HepG2 (cell line): ENCODE measurements around the gene SS18L1. TPM values are rescaled to one million over a fixed set of nuclear protein-coding genes. Genes with fewer than 3 reads are reported as not detected.
A peak's percentile ranks its signal among the peaks of the same experiment; 100 is the strongest.

Experiments
- ATAC-seq: fragments of 200-7000 bp; cut with Tn5 transposase; 3 replicates; pipeline ENCODE4 v1.9.1; 2020; ENCODE audit warnings: mild to moderate bottlenecking, moderate library complexity
- BruUV-seq: library from RNA; stranded (reverse); fragments of 400-500 nt; replicated peaks from 2 replicates; lab custom pipeline; 2021; lab: Mats Ljungman, UMichigan
- CTCF ChIA-PET: fragments of 300-600 bp; formaldehyde crosslinking; extraction: SDS; loops from one replicate; lab custom pipeline; 2021; ENCODE audit warnings: low total read pairs, inconsistent platforms, low intra/inter-chr PET ratio; lab: Yijun Ruan, JAX
- POLR2A ChIA-PET: fragments of 350-600 bp; sonication (Branson Sonifier 250); formaldehyde crosslinking; loops from one replicate; lab custom pipeline; 2020; ENCODE audit warnings: antibody characterized with exemption, inconsistent platforms; lab: Yijun Ruan, JAX
- DNase-seq: peaks from one replicate; pipeline ENCODE4 v3.0.0-alpha.2; 2015; ENCODE audit warnings: low spot score
- FAIRE-seq: peaks from 3 replicates; lab custom pipeline; 2011; peaks lifted over from hg19 to GRCh38; lab: Jason Lieb, UNC
- H2AFZ ChIP-seq: one replicate; pipeline ENCODE4 v1.6.1; 2011; ENCODE audit warnings: low read length, inconsistent platforms
- H3K27ac ChIP-seq: fragments of 300-600 bp; 3 replicates; pipeline ENCODE4 v1.8.0; 2011; ENCODE audit warnings: mixed run types, mild to moderate bottlenecking, mixed read lengths, low read length, inconsistent platforms; ENCODE audit not compliant: insufficient read depth; ENCODE audit errors: extremely low read length
- H3K27me3 ChIP-seq, 2 experiments: fragments of 200-600 bp in 1 of 2; 2 replicates in 1 of 2; 3 replicates in 1 of 2; pipeline versions ENCODE4 v1.6.0 to v1.8.0; 2011; ENCODE audit warnings: low read length in 2 of 2, mild to moderate bottlenecking in 2 of 2, moderate library complexity in 2 of 2, inconsistent platforms in 1 of 2; ENCODE audit not compliant: insufficient read depth in 2 of 2, control insufficient read depth in 1 of 2
- H3K36me3 ChIP-seq, 2 experiments: fragments of 200-600 bp in 1 of 2; replicated peaks in 1 of 2; 2 replicates in 1 of 2; 3 replicates in 1 of 2; pipeline versions ENCODE4 v1.5.1 to v1.8.0; 2011; ENCODE audit warnings: low read length in 2 of 2, inconsistent platforms in 1 of 2; ENCODE audit not compliant: insufficient read depth in 2 of 2, control insufficient read depth in 1 of 2
- H3K4me1 ChIP-seq: 2 replicates; pipeline ENCODE4 v1.5.1; 2012; ENCODE audit warnings: low read length, inconsistent platforms; ENCODE audit not compliant: insufficient read depth
- H3K4me2 ChIP-seq: 2 replicates; pipeline ENCODE4 v1.6.0; 2011; ENCODE audit warnings: low read depth, low read length, inconsistent platforms
- H3K4me3 ChIP-seq, 3 experiments: fragments of 200-600 bp in 1 of 3; sonication (generic), shearing (Covaris generic) in 1 of 3; replicated peaks in 1 of 3; 2 replicates each; pipeline ENCODE4 v1.5.1; 2011 to 2016; ENCODE audit warnings: low read length in 3 of 3, inconsistent platforms in 2 of 3, low read depth in 2 of 3, mild to moderate bottlenecking in 2 of 3, control low read depth in 1 of 3, mixed read lengths in 1 of 3; ENCODE audit not compliant: insufficient read depth in 1 of 3
- H3K79me2 ChIP-seq: one replicate; pipeline ENCODE4 v1.6.1; 2011; ENCODE audit warnings: low read length, inconsistent platforms; ENCODE audit not compliant: insufficient read depth
- H3K9ac ChIP-seq: 2 replicates; pipeline ENCODE4 v1.6.0; 2011; ENCODE audit warnings: mild to moderate bottlenecking, low read depth, low read length, inconsistent platforms; ENCODE audit not compliant: insufficient read depth
- H3K9me3 ChIP-seq: 2 replicates; pipeline ENCODE4 v1.5.1; 2012; ENCODE audit warnings: mild to moderate bottlenecking, low read length
- H4K20me1 ChIP-seq: 2 replicates; pipeline ENCODE4 v1.6.0; 2011; ENCODE audit warnings: inconsistent platforms, mild to moderate bottlenecking, low read length, moderate library complexity; ENCODE audit not compliant: insufficient read depth
- AGO1 ChIP-seq: fragments of 200-400 bp; formaldehyde crosslinking; IDR thresholded peaks from 2 replicates; pipeline ENCODE4 v1.6.1; 2017; ENCODE audit warnings: mild to moderate bottlenecking, low read depth, low read length, moderate library complexity; ENCODE audit not compliant: poor library complexity, severe bottlenecking
- BHLHE40 ChIP-seq: IDR thresholded peaks from 2 replicates; pipeline ENCODE4 v1.6.1; 2011; ENCODE audit warnings: low read length, improper control_type of control experiment
- BRD4 ChIP-seq: sonication (generic); formaldehyde crosslinking; IDR thresholded peaks from 2 replicates; pipeline ENCODE4 v1.4.0; 2020; ENCODE audit warnings: missing genetic modification reagents
- CREB1 ChIP-seq, 2 experiments: fragments of 450-650 bp in 1 of 2; IDR thresholded peaks; 2 replicates each; pipeline ENCODE4 v1.6.1; 2016 to 2017; ENCODE audit warnings: control low read depth in 1 of 2, mild to moderate bottlenecking in 1 of 2, missing compliant biosample characterization in 1 of 2, missing genetic modification characterization in 1 of 2
- FOXM1 ChIP-seq: sonication (generic); formaldehyde crosslinking; IDR thresholded peaks from 2 replicates; pipeline ENCODE4 v1.5.0; 2020; ENCODE audit warnings: missing genetic modification reagents
- KLF12 ChIP-seq: sonication (generic); formaldehyde crosslinking; IDR thresholded peaks from 2 replicates; pipeline ENCODE4 v1.4.0; 2020; ENCODE audit warnings: missing genetic modification reagents, borderline replicate concordance
- MLLT10 ChIP-seq: sonication (generic); formaldehyde crosslinking; IDR thresholded peaks from 2 replicates; pipeline ENCODE4 v1.4.0; 2020; ENCODE audit warnings: missing genetic modification reagents
- MXD1 ChIP-seq: sonication (generic); formaldehyde crosslinking; IDR thresholded peaks from 2 replicates; pipeline ENCODE4 v1.4.0; 2020; ENCODE audit warnings: mild to moderate bottlenecking, missing genetic modification reagents
- PLRG1 ChIP-seq: fragments of 450-650 bp; conservative IDR thresholded peaks from 2 replicates; pipeline ENCODE4 v1.6.1; 2016
- RFX1 ChIP-seq: fragments of 450-650 bp; IDR thresholded peaks from 2 replicates; pipeline ENCODE4 v1.6.1; 2017
- RXRA ChIP-seq: sonication (generic); formaldehyde crosslinking; IDR thresholded peaks from 2 replicates; pipeline ENCODE4 v1.5.1; 2020; ENCODE audit warnings: missing genetic modification reagents
- TBX3 ChIP-seq: fragments of 450-650 bp; IDR thresholded peaks from 2 replicates; pipeline ENCODE4 v1.6.1; 2017; ENCODE audit warnings: antibody characterized with exemption, mild to moderate bottlenecking, inconsistent platforms, borderline replicate concordance
- YEATS2 ChIP-seq: sonication (generic); formaldehyde crosslinking; IDR thresholded peaks from 2 replicates; pipeline ENCODE4 v1.4.0; 2020; ENCODE audit warnings: missing genetic modification reagents, borderline replicate concordance
- ZFP36 ChIP-seq: fragments of 150-350 bp; IDR thresholded peaks from 2 replicates; pipeline ENCODE4 v1.6.1; 2018; ENCODE audit warnings: borderline replicate concordance, low read length, low read depth; ENCODE audit not compliant: partially characterized antibody
- ZFP90 ChIP-seq: sonication (generic); formaldehyde crosslinking; IDR thresholded peaks from 2 replicates; pipeline ENCODE4 v1.8.0; 2022; ENCODE audit warnings: missing genetic modification reagents, mild to moderate bottlenecking, inconsistent platforms, borderline replicate concordance
- ZNF205 ChIP-seq: IDR thresholded peaks from 2 replicates; pipeline ENCODE4 v1.6.1; 2018; ENCODE audit warnings: missing biosample characterization, missing genetic modification reagents
- ZNF367 ChIP-seq: sonication (generic); formaldehyde crosslinking; IDR thresholded peaks from 2 replicates; pipeline ENCODE4 v1.4.0; 2020; ENCODE audit warnings: missing genetic modification reagents, borderline replicate concordance
- ZNF670 ChIP-seq: sonication (generic); formaldehyde crosslinking; IDR thresholded peaks from 2 replicates; pipeline ENCODE4 v1.8.0; 2022; ENCODE audit warnings: mild to moderate bottlenecking, missing genetic modification reagents, borderline replicate concordance
- ZNF883 ChIP-seq: sonication (generic); formaldehyde crosslinking; IDR thresholded peaks from 2 replicates; pipeline ENCODE4 v1.5.1; 2020; ENCODE audit warnings: mild to moderate bottlenecking, missing genetic modification reagents; ENCODE audit errors: not compliant biosample characterization
- ZNF891 ChIP-seq: sonication (generic); formaldehyde crosslinking; IDR thresholded peaks from 2 replicates; pipeline ENCODE4 v1.5.0; 2020; ENCODE audit warnings: mild to moderate bottlenecking, missing genetic modification reagents
- WGBS: methylation state at CpG from one replicate; pipeline ENCODE4 v1.1.6; 2017; ENCODE audit warnings: low lambda C conversion rate; 5-methylcytosine and 5-hydroxymethylcytosine counted together
- in situ Hi-C: cut with HindIII; loops from 2 replicates; pipeline ENCODE4 v1.10.0; 2017; ENCODE audit warnings: low pct_unique_long_range_greater_than_20kb; ENCODE audit not compliant: extremely low pct_ligation_motif_present
- intact Hi-C: fragments of 100-400 bp; cut with micrococcal nuclease; formaldehyde crosslinking; loops from one replicate; pipeline ENCODE4 v1.10.0; 2022; ENCODE audit not compliant: unreplicated experiment
- polyA plus RNA-seq, 8 experiments: library from polyadenylated mRNA; depleted of rRNA in 3 of 8; stranded (reverse) in 7 of 8; unstranded in 1 of 8; fragments of >200 nt; fragmentation: Illumina TruSeq in 4 of 8; extraction: Trizol in 4 of 8; gene quantifications; 2 replicates each; pipeline versions ENCODE4 v1.2.1 to v1.2.3, GENCODE V29; 2011 to 2016; ENCODE audit warnings: low read depth in 4 of 8, missing spikeins in 1 of 8, mixed read lengths in 1 of 8; ENCODE audit not compliant: insufficient read depth in 1 of 8
- total RNA-seq, 5 experiments: library from RNA; depleted of rRNA; stranded (reverse); fragments of >200 nt; fragmentation: Illumina TruSeq; extraction: Trizol; gene quantifications; 2 replicates each; pipeline ENCODE4 v1.2.3, GENCODE V29; 2016; ENCODE audit warnings: low read depth in 1 of 5
- TF ChIP-seq, protein P1 (sequence below): sonication (generic); formaldehyde crosslinking; IDR thresholded peaks from 2 replicates; pipeline ENCODE4 v1.4.0; 2020; ENCODE audit warnings: low read depth, mild to moderate bottlenecking, missing genetic modification reagents
- TF ChIP-seq, protein P2 (sequence below): sonication (generic); formaldehyde crosslinking; IDR thresholded peaks from 2 replicates; pipeline ENCODE4 v1.4.0; 2020; ENCODE audit warnings: missing genetic modification reagents

The SS18L1 gene
- total and polyA plus RNA-seq, 2 of the 13 experiments (the other 11 are each of a cell fraction or from before 2014, with no cell fraction given) = 17.8 to 27.6 TPM

GRCh38 chr20:62215020-62215990, 71.7 kb downstream of the SS18L1 start:
- intact Hi-C loops = no loop called here
- peaks cover 63 to 83% of the 10 kb centered on the region in 2 experiments for H3K27me3 ChIP-seq
- 28% methylated on average over 22 of the region's 29 CpGs for whole genome bisulfite sequencing
- no peak for TF ChIP-seq ZNF367
- no peak for TF ChIP-seq KLF12 (CRISPR knock-in tag)
- no peak for TF ChIP-seq FOXM1 (CRISPR knock-in tag)
- 0 out of 2 replicates have a peak, but pooled peaks have one; percentile 6 for TF ChIP-seq BHLHE40
- TF ChIP-seq ZNF883 (CRISPR knock-in tag) = no peak
- TF ChIP-seq RFX1 = no peak
- TF ChIP-seq ZFP90 (CRISPR knock-in tag) = no peak
- no peak for TF ChIP-seq YEATS2 (CRISPR knock-in tag)
- TF ChIP-seq, protein P1, sequence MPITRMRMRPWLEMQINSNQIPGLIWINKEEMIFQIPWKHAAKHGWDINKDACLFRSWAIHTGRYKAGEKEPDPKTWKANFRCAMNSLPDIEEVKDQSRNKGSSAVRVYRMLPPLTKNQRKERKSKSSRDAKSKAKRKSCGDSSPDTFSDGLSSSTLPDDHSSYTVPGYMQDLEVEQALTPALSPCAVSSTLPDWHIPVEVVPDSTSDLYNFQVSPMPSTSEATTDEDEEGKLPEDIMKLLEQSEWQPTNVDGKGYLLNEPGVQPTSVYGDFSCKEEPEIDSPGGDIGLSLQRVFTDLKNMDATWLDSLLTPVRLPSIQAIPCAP (CRISPR knock-in tag) = no peak
- no peak for TF ChIP-seq TBX3
- TF ChIP-seq ZFP36 = no peak
- TF ChIP-seq ZNF891 (CRISPR knock-in tag) = 0 out of 2 replicates have a peak, but pooled peaks have one; percentile 22
- no peak for TF ChIP-seq CREB1 (IDR thresholded peaks at IDR 0.05)
- no peak for TF ChIP-seq CREB1 (CRISPR knock-in tag; IDR thresholded peaks at IDR 0.05)
- TF ChIP-seq, protein P2, sequence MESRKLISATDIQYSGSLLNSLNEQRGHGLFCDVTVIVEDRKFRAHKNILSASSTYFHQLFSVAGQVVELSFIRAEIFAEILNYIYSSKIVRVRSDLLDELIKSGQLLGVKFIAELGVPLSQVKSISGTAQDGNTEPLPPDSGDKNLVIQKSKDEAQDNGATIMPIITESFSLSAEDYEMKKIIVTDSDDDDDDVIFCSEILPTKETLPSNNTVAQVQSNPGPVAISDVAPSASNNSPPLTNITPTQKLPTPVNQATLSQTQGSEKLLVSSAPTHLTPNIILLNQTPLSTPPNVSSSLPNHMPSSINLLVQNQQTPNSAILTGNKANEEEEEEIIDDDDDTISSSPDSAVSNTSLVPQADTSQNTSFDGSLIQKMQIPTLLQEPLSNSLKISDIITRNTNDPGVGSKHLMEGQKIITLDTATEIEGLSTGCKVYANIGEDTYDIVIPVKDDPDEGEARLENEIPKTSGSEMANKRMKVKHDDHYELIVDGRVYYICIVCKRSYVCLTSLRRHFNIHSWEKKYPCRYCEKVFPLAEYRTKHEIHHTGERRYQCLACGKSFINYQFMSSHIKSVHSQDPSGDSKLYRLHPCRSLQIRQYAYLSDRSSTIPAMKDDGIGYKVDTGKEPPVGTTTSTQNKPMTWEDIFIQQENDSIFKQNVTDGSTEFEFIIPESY (CRISPR knock-in tag) = no peak
- TF ChIP-seq AGO1 = no peak
- no peak for TF ChIP-seq ZNF670 (CRISPR knock-in tag)
- TF ChIP-seq PLRG1 = no peak
- TF ChIP-seq BRD4 = 0 out of 2 replicates have a peak, but pooled peaks have one; percentile 10
- no peak for TF ChIP-seq MXD1 (CRISPR knock-in tag)
- no peak for TF ChIP-seq MLLT10 (CRISPR knock-in tag)
- TF ChIP-seq ZNF205 (CRISPR knock-in tag) = no peak
- no peak for TF ChIP-seq RXRA (CRISPR knock-in tag)

More at GRCh38 chr20:62215020-62215990, 71.7 kb downstream of the SS18L1 start:
- Histone ChIP-seq H3K4me1 (peaks cover 34% of the 10 kb centered on the region), H4K20me1 (peaks cover 10% of the 10 kb centered on the region; the same call in 1 of the 2 replicates), H3K4me3 (no peak overlapping the region), H3K36me3 (no peaks in the 10 kb centered on the region), H3K9ac (no peak overlapping the region), H3K4me2 (no peak overlapping the region), H3K79me2 (no peaks in the 10 kb centered on the region), H3K27ac (no peak overlapping the region), H2AFZ (no peak overlapping the region), H3K9me3 (no peaks in the 10 kb centered on the region)
- BruUV-seq = no TSS peak
- ATAC-seq (no peak), FAIRE-seq (no peak), DNase-seq (no peak)
- POLR2A ChIA-PET = no interaction called here
- in situ Hi-C loops = no loop called here
- CTCF ChIA-PET = no interaction called here
